Measurements from ENCODE around the gene IP6K2. TPM values are rescaled to one million over a fixed set of nuclear protein-coding genes. Genes with fewer than 3 reads are reported as not detected.
A peak's percentile ranks its signal among the peaks of the same experiment; 100 is the strongest.
"Not testable (repeated sequence)": the region's sequence is repeated elsewhere in the genome, so short reads cannot be mapped to it uniquely, and the experiment has no call there.

Gene IP6K2
- total RNA-seq: 10 to 100 TPM; 24.6 to 33.1 TPM
- long read RNA-seq, donor 1, partial matches to known transcripts: 9 of 16 reads
- long read RNA-seq, donor 1, other reads (novel, unspliced or antisense): 4 of 16 reads
- long read RNA-seq, donor 2, transcript IP6K2-201 (6 exons, 1,775 nt): major isoform, 31 of 64 reads
- long read RNA-seq, donor 2, partial matches to known transcripts: 15 of 64 reads
- long read RNA-seq, donor 2, other reads (novel, unspliced or antisense): 16 of 64 reads

DNA sequence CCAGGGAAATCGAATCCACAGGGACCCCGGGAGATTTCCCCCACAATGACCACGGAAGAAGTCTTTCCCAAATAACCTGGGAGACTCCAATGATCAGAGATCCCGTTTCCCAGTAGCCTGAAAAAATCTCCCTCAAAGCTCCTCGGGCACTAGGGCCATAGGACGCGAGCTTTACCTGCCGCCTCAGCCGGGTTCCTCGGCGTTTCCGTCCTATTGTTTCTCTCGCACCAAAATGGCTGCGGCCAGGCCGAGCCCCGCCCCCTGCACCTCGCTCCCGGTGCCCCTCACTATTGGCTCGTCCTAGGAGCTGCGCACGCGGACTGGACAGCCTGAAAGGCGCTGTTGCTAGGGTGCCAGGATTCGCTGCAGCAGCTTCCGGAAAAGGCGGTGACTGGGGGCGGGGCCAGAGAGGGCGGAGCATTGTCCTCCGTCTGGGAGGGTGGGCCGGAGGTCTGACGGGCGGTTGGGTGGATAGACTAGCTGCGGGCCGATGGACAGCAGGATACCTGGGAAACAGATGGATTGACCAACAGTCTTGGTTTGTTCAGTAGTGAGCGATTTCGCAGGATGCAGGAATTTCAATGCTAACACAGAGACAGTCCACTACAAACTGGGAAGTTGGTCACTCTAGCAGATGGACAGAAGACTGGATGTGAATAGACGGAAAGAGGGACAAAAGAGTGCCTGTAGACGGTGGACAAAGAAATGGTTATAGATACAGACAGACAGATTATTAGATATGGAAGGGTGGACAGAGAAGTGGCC is at the start of gene IP6K2:
TSS of gene IP6K2 (minus strand) at position 240 of the 765 bp plus-strand sequence. CDS start 21,930 bp downstream, outside the sequence.
- intact Hi-C loops (cut with DNase I): loop anchor here in 1 of 2 donors (5.0 kb wide), 1 partner anchor 940 kb away; no protein-coding TSS in a partner anchor
- peak; percentile 100 for DNase-seq (ENCODE audit: low spot score)

DNA sequence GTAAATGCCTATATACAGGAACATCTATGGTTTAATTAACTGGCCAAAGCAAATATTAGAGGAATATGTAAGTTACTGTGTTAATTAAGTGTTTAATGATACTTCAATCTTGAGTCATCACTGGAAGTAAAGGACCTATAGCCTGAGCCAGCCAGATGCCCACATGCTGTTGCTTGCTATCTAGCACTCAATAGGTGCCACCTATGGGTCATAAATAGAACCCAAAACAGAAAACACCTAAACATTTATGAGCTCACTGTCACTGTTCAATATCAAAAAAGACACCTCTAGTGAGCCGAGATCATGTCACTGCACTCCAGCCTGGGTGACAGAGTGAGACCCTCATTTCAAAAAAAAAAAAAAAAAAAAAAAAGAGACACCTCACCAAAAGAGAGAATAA is 48.4 kb upstream of the IP6K2 start:
- intact Hi-C loops (cut with DNase I): no loop called here
- DNase-seq (ENCODE audit: low spot score): no peak

DNA sequence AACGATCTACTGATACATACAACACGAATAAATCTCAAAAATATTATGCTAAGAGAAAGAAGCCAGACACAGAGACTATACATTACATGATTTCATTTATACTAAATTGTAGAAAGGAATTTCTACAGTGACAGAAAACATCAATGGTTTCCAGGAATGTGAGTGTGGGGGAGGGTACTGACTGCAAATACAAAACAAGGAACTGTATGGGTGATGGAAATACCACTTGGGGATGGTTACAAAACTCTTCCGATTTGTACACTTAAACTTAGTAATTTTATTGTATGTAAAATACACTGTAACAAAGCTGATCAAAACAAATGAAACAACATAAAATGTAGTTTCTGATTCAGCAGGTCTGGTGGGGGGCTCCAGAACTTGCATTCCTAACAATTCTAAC is 45.8 kb upstream of the IP6K2 start:
- intact Hi-C loops (cut with DNase I): no loop called here

GRCh38 chr3:48759991-48760540 is 43.0 kb upstream of the IP6K2 start:
- intact Hi-C loops (cut with DNase I); DNase-seq (ENCODE audit: low spot score): not testable (repeated sequence)

More for the DNA sequence above, 45.8 kb upstream of the IP6K2 start:
- DNase-seq (ENCODE audit: low spot score): no peak

DNA sequence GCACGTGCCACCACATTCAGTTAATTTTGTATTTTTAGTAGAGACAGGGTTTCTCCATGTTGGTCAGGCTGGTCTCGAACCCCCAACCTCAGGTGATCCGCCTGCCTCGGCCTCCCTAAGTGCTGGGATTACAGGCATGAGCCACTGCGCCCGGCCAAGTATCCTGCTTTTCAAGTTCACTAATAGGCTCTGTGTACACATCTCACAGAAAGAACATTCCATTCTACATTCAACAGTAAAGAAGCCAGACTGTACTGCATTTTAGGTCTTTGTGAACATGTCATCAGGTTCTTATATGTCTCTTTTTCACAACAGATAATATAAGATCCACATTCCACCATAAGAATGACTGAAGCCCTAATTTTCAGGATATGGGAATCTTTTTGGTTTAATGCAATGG is 42.5 kb upstream of the IP6K2 start:
- intact Hi-C loops (cut with DNase I); DNase-seq (ENCODE audit: low spot score): not testable (repeated sequence)

GRCh38 chr3:48759071-48759470 is 42.0 kb upstream of the IP6K2 start:
- intact Hi-C loops (cut with DNase I): no loop called here
- no peak for DNase-seq (ENCODE audit: low spot score)

DNA sequence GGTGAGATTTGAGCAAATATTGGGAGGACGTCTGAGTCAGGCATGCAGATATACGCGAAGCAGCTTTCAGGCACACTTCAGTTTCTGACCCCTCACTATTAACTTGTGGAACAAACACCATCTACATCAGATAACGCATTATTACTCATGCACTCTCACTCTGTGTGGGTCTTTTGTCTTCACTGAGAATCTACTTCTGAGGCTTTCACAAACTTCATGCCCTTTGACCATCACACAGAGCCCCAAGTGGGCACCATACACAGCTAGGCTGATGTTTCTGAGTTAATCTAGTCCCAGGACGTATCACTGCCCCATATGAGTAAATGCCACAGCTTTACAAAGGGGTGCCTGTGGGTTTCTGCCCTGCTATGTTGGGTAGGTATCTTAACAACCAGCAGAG is 39.6 kb upstream of the IP6K2 start:
- intact Hi-C loops (cut with DNase I): no loop called here
- DNase-seq (ENCODE audit: low spot score): no peak

GRCh38 chr3:48750856-48751255 is 33.8 kb upstream of the IP6K2 start:
- intact Hi-C loops (cut with DNase I): no loop called here
- DNase-seq (ENCODE audit: low spot score): no peak

- intact Hi-C loops (cut with DNase I): no loop called here
Observed at GRCh38 chr3:48748754-48749153, 31.7 kb upstream of the IP6K2 start.

DNA sequence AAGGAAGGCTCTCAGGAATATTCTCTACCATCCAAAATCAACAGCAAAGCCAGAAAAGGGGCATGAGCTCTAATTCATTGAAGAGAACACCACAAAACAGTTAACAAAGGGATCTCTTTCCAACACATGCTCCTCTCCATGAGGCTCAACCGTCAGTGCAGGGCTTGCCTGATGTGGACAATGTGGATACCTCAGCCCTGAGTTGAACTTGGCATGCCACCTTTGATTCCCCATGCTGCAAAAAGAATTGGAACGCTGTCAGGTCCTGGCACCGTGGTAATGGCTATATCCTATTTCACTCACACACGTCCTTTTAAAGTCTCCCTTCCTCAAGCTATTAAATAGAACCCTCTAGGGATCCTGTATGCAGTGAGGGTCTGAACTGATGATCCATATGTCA is 30.7 kb upstream of the IP6K2 start:
- intact Hi-C loops (cut with DNase I): no loop called here
- DNase-seq (ENCODE audit: low spot score): no peak

More at GRCh38 chr3:48748754-48749153, 31.7 kb upstream of the IP6K2 start:
- DNase-seq (ENCODE audit: low spot score): no peak

GRCh38 chr3:48747015-48747615 is 30.1 kb upstream of the IP6K2 start:
- DNase-seq (ENCODE audit: low spot score): no peak
- intact Hi-C loops (cut with DNase I): no loop called here

- intact Hi-C loops (cut with DNase I): no loop called here
- peak; percentile 34 for DNase-seq (ENCODE audit: low spot score)
Observed at GRCh38 chr3:48743773-48744172, 26.8 kb upstream of the IP6K2 start.

GRCh38 chr3:48741226-48741625 is 24.2 kb upstream of the IP6K2 start:
- intact Hi-C loops (cut with DNase I): not testable (repeated sequence)
- peak; percentile 28 for DNase-seq (ENCODE audit: low spot score)

GRCh38 chr3:48739955-48740823 is 23.2 kb upstream of the IP6K2 start:
- intact Hi-C loops (cut with DNase I): loop anchor here in 1 of 2 donors (5.0 kb wide), 1 partner anchor 1532 kb away; no protein-coding TSS in a partner anchor
- DNase-seq (ENCODE audit: low spot score): peak; percentile 95

GRCh38 chr3:48739617-48739954 is 22.6 kb upstream of the IP6K2 start:
- intact Hi-C loops (cut with DNase I): loop anchor here in 1 of 2 donors (5.0 kb wide), 1 partner anchor 1533 kb away; no protein-coding TSS in a partner anchor
- no peak for DNase-seq (ENCODE audit: low spot score)

DNA sequence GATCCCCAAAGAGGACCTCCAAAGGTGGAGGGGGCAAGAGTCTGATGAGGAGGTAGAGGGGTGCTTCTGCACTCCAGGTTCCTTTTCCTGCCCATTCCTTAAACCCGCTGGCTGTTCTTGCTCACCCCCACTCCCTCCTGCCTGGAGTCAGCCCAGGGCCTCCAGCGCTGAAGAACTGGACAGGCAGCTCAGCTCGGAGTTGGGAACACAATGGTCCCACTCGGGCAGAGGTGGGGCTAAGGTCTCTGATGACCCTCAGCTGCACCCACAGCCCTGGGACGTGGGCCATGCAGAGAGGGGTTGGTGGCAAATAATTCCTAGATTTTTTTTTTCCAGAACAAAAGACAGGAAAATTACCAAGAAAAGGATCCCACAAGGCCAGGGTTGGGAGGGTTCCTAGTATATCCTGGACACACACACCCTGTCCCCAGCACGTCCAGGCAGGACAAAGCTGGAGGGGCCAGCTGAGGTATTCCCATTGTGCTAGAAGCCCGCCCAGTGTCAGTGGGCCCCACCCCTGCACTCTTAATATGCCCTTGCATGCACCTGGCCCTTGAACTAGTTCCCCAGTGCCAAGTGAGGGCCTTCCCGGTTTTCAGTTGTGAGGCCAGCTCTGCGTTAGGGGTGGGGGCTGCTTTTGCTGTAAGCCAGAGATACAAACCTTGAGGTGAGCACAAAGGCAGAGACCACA is 22.1 kb upstream of the IP6K2 start:
- intact Hi-C loops (cut with DNase I): loop anchor here in 1 of 2 donors (5.0 kb wide), 1 partner anchor 1533 kb away; no protein-coding TSS in a partner anchor
- peak; percentile 43 for DNase-seq (ENCODE audit: low spot score)

GRCh38 chr3:48738144-48738536 is 21.1 kb upstream of the IP6K2 start:
- no peak for DNase-seq (ENCODE audit: low spot score)
- intact Hi-C loops (cut with DNase I): loop anchor here in 1 of 2 donors (5.0 kb wide), 1 partner anchor 1534 kb away; no protein-coding TSS in a partner anchor

GRCh38 chr3:48735075-48735767 is 18.2 kb upstream of the IP6K2 start:
- intact Hi-C loops (cut with DNase I): loop anchor here in 1 of 2 donors (5.0 kb wide), 1 partner anchor 1537 kb away; no protein-coding TSS in a partner anchor

More at GRCh38 chr3:48735075-48735767, 18.2 kb upstream of the IP6K2 start:
- DNase-seq (ENCODE audit: low spot score): peak; percentile 26
